Activated naive CD8-positive, alpha-beta T cell treated with anti-CD3 and anti-CD28 coated beads, Interleukin-2, amount 10 ng/mL, durations not matched to agents 7 days and 5 days (primary cell): ENCODE measurements around the gene RAB6B. TPM values are rescaled to one million over a fixed set of nuclear protein-coding genes. Genes with fewer than 3 reads are reported as not detected.

ENCODE experiments used
- ATAC-seq: fragments of 150-1000 bp; cut with Tn5 transposase; one replicate; pipeline ENCODE4 v1.10.0; 2021; ENCODE audit warnings: low read depth, moderate library complexity
- POLR2A ChIA-PET: fragments of 350-600 bp; sonication (Branson Sonifier 250); formaldehyde crosslinking; loops from one replicate; lab custom pipeline; 2021; ENCODE audit warnings: antibody characterized with exemption; lab: Charles Lee
- DNase-seq: peaks from one replicate; pipeline ENCODE4 v3.0.0; 2021
- H3K27ac Mint-ChIP-seq: one replicate; pipeline ENCODE4 v1.8.0; 2022; ENCODE audit warnings: mild to moderate bottlenecking, mixed read lengths
- H3K27me3 Mint-ChIP-seq: one replicate; pipeline ENCODE4 v1.8.0; 2022; ENCODE audit warnings: mild to moderate bottlenecking, moderate library complexity, mixed read lengths
- H3K36me3 Mint-ChIP-seq: one replicate; pipeline ENCODE4 v1.8.0; 2021; ENCODE audit warnings: mild to moderate bottlenecking, mixed read lengths
- H3K4me1 Mint-ChIP-seq: one replicate; pipeline ENCODE4 v1.8.0; 2021; ENCODE audit warnings: mixed read lengths
- H3K4me3 Mint-ChIP-seq: one replicate; pipeline ENCODE4 v1.8.0; 2022; ENCODE audit warnings: mild to moderate bottlenecking, moderate library complexity, mixed read lengths
- H3K9me3 Mint-ChIP-seq: one replicate; pipeline ENCODE4 v1.8.0; 2021; ENCODE audit warnings: mixed read lengths
- total RNA-seq, 2 experiments: library from RNA; stranded (reverse); gene quantifications; one replicate each; pipeline ENCODE4 v1.2.3, GENCODE V29; 2021

The RAB6B gene
- total RNA-seq, 2 experiments from 2014 or later, result 0.39 to 0.40 TPM

DNA sequence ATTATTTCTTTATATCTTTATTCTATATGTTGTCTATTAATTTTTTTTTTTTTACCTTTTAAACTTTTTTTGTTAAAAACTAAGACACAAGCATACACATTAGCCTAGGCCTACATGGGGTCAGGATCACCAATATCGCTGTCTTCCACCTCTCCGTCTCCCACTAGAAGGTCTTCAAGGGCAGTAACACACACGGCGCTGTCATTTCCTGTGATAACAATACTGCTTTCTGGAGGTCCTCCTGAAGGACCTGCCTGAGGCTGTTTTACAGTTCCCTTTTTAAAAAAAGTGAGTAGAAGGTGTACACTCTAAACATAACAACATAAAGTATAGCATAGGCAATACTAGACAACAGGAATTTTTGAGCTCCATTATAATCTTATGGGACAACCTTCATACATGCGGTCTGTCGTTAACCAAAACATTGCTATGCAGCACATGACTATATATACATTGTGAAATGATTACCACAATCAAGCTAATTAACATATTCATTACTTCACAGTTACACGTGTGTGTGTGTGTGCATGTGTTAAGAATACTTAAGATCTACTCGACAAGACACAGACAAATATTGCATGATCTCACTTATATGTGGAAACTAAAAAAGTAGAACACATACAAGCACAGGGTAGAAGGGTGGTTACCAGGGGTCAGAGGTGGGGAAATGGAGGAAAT is 20.8 kb downstream of the RAB6B start:
- POLR2A ChIA-PET, result no interaction called here
- ATAC-seq (no peak), DNase-seq (no peak)
- Mint-ChIP-seq H3K36me3 (no peaks in the 10 kb centered on the region), H3K4me3 (no peak overlapping the region), H3K27me3 (peaks cover 11% of the 10 kb centered on the region), H3K27ac (no peak overlapping the region), H3K9me3 (peaks cover 3% of the 10 kb centered on the region), H3K4me1 (no peaks in the 10 kb centered on the region)

- POLR2A ChIA-PET, result no interaction called here
Observed at GRCh38 chr3:133874344-133874743, 21.3 kb downstream of the RAB6B start.

GRCh38 chr3:133872781-133873180 is 22.9 kb downstream of the RAB6B start:
- Mint-ChIP-seq H3K4me1 (no peaks in the 10 kb centered on the region), H3K4me3 (no peak overlapping the region), H3K36me3 (no peaks in the 10 kb centered on the region), H3K27me3 (peaks cover 11% of the 10 kb centered on the region), H3K9me3 (no peaks in the 10 kb centered on the region), H3K27ac (no peak overlapping the region)
- POLR2A ChIA-PET, result no interaction called here
- ATAC-seq, result no peak
- DNase-seq, result no peak

More at GRCh38 chr3:133874344-133874743, 21.3 kb downstream of the RAB6B start:
- ATAC-seq (no peak), DNase-seq (no peak)
- Mint-ChIP-seq H3K27ac (no peak overlapping the region), H3K36me3 (no peaks in the 10 kb centered on the region), H3K4me3 (no peak overlapping the region), H3K27me3 (peaks cover 11% of the 10 kb centered on the region), H3K4me1 (no peaks in the 10 kb centered on the region), H3K9me3 (peaks cover 1% of the 10 kb centered on the region)

- H3K9me3 Mint-ChIP-seq, result no peaks in the 10 kb centered on the region
- POLR2A ChIA-PET, result no interaction called here
- no peak overlapping the region for H3K27ac Mint-ChIP-seq
- no peaks in the 10 kb centered on the region for H3K4me1 Mint-ChIP-seq
- DNase-seq, result no peak
- H3K36me3 Mint-ChIP-seq, result no peaks in the 10 kb centered on the region
- H3K27me3 Mint-ChIP-seq, result peaks cover 11% of the 10 kb centered on the region
- ATAC-seq, result no peak
- H3K4me3 Mint-ChIP-seq, result no peak overlapping the region
Observed at GRCh38 chr3:133872161-133872560, 23.5 kb downstream of the RAB6B start.

DNA sequence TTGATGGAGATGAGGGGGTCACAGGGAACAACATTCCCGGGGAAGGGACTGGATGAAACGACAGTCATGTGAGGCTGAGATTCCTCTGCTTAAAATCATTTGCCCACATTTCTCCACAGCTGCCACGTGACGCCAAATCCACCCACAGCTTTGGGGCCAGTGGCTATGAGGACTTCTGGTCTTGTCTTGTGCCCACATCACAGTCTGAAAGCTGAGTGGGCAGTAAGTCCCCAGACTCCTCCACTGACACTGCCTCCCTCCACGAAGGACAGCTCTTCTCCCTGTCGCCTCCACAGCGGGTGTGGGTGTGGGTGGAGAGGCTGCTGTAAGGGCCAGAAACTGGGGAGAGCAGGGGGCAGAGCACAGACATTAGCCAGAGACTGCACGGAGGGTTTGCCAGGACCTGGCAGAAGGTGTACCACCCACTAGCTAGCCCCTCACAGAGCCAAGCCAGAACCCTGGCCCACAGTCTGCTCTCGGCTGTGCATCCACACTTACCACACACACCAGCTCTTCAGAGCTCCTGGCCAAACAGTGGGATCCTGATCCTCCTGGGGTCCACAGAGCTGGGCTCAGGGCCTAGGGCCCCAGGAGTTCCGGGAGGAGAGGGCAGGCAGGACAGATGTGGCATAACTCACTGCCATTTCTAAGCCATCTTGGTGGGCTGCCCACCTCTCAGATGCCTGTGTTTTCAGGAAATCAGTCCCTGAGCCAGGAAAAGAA is 24.2 kb downstream of the RAB6B start:
- no peak for ATAC-seq
- POLR2A ChIA-PET, result no interaction called here
- no peaks in the 10 kb centered on the region for H3K4me1 Mint-ChIP-seq
- no peak overlapping the region for H3K27ac Mint-ChIP-seq
- H3K4me3 Mint-ChIP-seq, result no peak overlapping the region
- no peak for DNase-seq
- H3K36me3 Mint-ChIP-seq, result no peaks in the 10 kb centered on the region
- no peaks in the 10 kb centered on the region for H3K9me3 Mint-ChIP-seq
- H3K27me3 Mint-ChIP-seq, result peaks cover 7% of the 10 kb centered on the region

DNA sequence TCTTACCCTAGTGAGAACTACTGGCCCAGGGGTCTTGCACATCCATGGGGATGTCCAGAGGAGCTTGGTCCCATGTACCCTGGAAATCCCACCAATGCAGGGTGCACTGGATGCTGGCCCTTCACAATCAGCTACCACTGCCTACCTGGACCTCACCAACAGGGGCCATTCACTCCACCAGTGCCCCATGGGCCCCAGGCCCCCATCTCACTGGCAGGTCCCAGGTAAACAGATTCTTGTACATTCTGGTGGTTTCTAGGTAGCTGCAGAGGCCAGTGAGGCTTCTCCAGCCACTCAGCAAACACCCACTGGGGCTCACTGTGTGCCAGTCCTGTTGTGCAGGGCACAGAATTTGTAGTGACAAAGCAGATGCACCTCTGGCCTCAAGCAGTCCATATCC is 24.9 kb downstream of the RAB6B start:
- POLR2A ChIA-PET, result no interaction called here
- no peaks in the 10 kb centered on the region for H3K9me3 Mint-ChIP-seq
- DNase-seq, result no peak
- H3K36me3 Mint-ChIP-seq, result no peaks in the 10 kb centered on the region
- H3K27ac Mint-ChIP-seq, result no peak overlapping the region
- H3K4me1 Mint-ChIP-seq, result no peaks in the 10 kb centered on the region
- H3K4me3 Mint-ChIP-seq, result no peak overlapping the region
- H3K27me3 Mint-ChIP-seq, result peaks cover 7% of the 10 kb centered on the region
- ATAC-seq, result no peak

GRCh38 chr3:133869586-133869985 is 26.1 kb downstream of the RAB6B start:
- ATAC-seq (no peak), DNase-seq (no peak)
- H3K9me3 Mint-ChIP-seq, result no peaks in the 10 kb centered on the region
- H3K36me3 Mint-ChIP-seq, result no peaks in the 10 kb centered on the region
- no peak overlapping the region for H3K27ac Mint-ChIP-seq
- H3K27me3 Mint-ChIP-seq, result peaks cover 7% of the 10 kb centered on the region
- no peaks in the 10 kb centered on the region for H3K4me1 Mint-ChIP-seq
- POLR2A ChIA-PET, result no interaction called here
- no peak overlapping the region for H3K4me3 Mint-ChIP-seq

GRCh38 chr3:133868758-133869475 is 26.8 kb downstream of the RAB6B start:
- ATAC-seq (no peak), DNase-seq (no peak)
- Mint-ChIP-seq H3K9me3 (no peaks in the 10 kb centered on the region), H3K27ac (no peak overlapping the region), H3K4me1 (no peaks in the 10 kb centered on the region), H3K36me3 (no peaks in the 10 kb centered on the region), H3K27me3 (peaks cover 9% of the 10 kb centered on the region), H3K4me3 (no peak overlapping the region)
- POLR2A ChIA-PET, result no interaction called here

GRCh38 chr3:133868186-133868585 is 27.5 kb downstream of the RAB6B start:
- no peak for DNase-seq
- POLR2A ChIA-PET, result no interaction called here
- Mint-ChIP-seq H3K9me3 (no peaks in the 10 kb centered on the region), H3K27me3 (peaks cover 11% of the 10 kb centered on the region), H3K27ac (no peak overlapping the region), H3K36me3 (no peaks in the 10 kb centered on the region), H3K4me3 (no peak overlapping the region), H3K4me1 (no peaks in the 10 kb centered on the region)
- ATAC-seq, result no peak

DNA sequence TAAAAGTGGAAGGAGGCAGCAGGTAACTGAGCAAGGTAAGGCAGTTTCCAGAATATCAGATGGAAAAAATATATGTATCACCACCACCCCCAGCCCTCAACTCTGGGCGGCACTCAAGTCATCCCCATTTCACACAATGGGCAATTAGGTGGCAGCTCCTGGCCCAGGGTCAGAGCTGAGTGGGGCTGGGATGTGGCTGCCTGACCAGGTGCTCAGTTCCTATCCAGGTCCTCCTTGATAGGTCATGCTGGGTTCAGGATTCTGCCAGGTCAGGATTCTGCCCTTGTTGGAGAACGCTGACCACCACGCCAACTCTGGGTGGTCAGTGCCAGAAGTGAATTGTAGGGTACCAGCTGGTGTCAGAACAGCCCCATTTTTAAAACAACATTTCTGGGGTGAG is 29.5 kb downstream of the RAB6B start:
- Mint-ChIP-seq H3K9me3 (no peaks in the 10 kb centered on the region), H3K27me3 (peaks cover 7% of the 10 kb centered on the region), H3K36me3 (no peaks in the 10 kb centered on the region), H3K4me1 (no peaks in the 10 kb centered on the region), H3K4me3 (no peak overlapping the region), H3K27ac (no peak overlapping the region)
- POLR2A ChIA-PET, result no interaction called here
- DNase-seq, result no peak
- no peak for ATAC-seq

GRCh38 chr3:133865136-133865855 is 30.4 kb downstream of the RAB6B start:
- no peaks in the 10 kb centered on the region for H3K9me3 Mint-ChIP-seq
- no peak overlapping the region for H3K4me3 Mint-ChIP-seq
- H3K36me3 Mint-ChIP-seq, result no peaks in the 10 kb centered on the region
- no peaks in the 10 kb centered on the region for H3K4me1 Mint-ChIP-seq
- DNase-seq, result no peak
- peaks cover 7% of the 10 kb centered on the region for H3K27me3 Mint-ChIP-seq
- POLR2A ChIA-PET, result no interaction called here
- ATAC-seq, result no peak
- no peak overlapping the region for H3K27ac Mint-ChIP-seq

DNA sequence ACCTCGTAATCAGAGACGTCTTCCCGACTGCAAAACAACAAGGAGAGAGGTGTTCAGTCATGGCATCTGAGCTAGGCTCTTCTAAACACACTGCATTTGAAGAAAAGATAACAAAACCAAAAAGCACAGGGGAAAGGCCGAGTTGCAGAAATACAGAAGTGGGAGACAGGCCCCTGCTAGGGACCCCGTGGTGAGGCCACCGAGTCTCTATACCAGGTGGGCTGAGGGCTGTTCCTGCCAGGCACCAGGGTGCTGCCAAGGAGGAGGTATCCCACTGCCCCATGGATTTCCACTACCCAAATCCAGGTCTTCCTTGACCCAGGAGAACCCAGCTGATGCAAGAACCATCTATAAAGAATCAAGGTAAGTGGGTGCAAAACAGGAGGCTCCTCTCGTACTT is 31.1 kb downstream of the RAB6B start:
- Mint-ChIP-seq H3K4me3 (no peak overlapping the region), H3K9me3 (no peaks in the 10 kb centered on the region), H3K27me3 (peaks cover 7% of the 10 kb centered on the region), H3K36me3 (no peaks in the 10 kb centered on the region), H3K27ac (no peak overlapping the region), H3K4me1 (no peaks in the 10 kb centered on the region)
- DNase-seq (no peak), ATAC-seq (no peak)
- POLR2A ChIA-PET, result no interaction called here

DNA sequence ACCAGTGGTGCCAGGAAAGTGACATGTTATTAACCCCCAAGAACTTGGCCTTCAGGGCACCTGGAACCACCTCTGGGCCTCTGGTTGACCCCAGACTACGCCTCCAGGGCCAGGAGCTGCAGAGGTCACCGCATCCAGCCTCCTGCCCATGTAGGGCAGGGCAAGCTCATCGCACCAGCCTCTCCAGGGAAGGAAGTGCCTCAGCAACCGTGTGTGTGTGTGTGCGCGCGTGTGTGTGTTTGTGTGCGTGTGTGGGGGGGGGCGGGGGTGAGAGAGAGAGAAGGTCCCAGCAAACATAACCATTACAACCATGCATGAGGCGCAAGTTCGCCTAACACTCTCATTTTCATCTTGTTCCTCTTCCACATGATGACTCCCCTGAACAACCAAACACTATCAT is 31.8 kb downstream of the RAB6B start:
- H3K27ac Mint-ChIP-seq, result no peak overlapping the region
- H3K9me3 Mint-ChIP-seq, result no peaks in the 10 kb centered on the region
- no peak for ATAC-seq
- peaks cover 4% of the 10 kb centered on the region for H3K27me3 Mint-ChIP-seq
- no peaks in the 10 kb centered on the region for H3K36me3 Mint-ChIP-seq
- DNase-seq, result no peak
- POLR2A ChIA-PET, result no interaction called here
- no peaks in the 10 kb centered on the region for H3K4me1 Mint-ChIP-seq
- H3K4me3 Mint-ChIP-seq, result no peak overlapping the region
